Activated CD8-positive, alpha-beta memory T cell treated with anti-CD3 and anti-CD28 coated beads for 36 hours (primary cell): ENCODE measurements around the gene RICTOR. TPM values are rescaled to one million over a fixed set of nuclear protein-coding genes. Genes with fewer than 3 reads are reported as not detected.

ENCODE experiments used
- CTCF ChIA-PET: fragments of 350-600 bp; sonication (Branson Sonifier 250); formaldehyde crosslinking; loops from one replicate; lab custom pipeline; 2021; ENCODE audit warnings: antibody characterized with exemption; lab: Charles Lee
- POLR2A ChIA-PET: fragments of 350-600 bp; sonication (Branson Sonifier 250); formaldehyde crosslinking; loops from one replicate; lab custom pipeline; 2021; ENCODE audit warnings: antibody characterized with exemption; lab: Charles Lee
- total RNA-seq, 2 experiments: library from RNA; stranded (reverse); gene quantifications; one replicate each; pipeline ENCODE4 v1.2.3, GENCODE V29; 2021

Gene RICTOR, protein sequence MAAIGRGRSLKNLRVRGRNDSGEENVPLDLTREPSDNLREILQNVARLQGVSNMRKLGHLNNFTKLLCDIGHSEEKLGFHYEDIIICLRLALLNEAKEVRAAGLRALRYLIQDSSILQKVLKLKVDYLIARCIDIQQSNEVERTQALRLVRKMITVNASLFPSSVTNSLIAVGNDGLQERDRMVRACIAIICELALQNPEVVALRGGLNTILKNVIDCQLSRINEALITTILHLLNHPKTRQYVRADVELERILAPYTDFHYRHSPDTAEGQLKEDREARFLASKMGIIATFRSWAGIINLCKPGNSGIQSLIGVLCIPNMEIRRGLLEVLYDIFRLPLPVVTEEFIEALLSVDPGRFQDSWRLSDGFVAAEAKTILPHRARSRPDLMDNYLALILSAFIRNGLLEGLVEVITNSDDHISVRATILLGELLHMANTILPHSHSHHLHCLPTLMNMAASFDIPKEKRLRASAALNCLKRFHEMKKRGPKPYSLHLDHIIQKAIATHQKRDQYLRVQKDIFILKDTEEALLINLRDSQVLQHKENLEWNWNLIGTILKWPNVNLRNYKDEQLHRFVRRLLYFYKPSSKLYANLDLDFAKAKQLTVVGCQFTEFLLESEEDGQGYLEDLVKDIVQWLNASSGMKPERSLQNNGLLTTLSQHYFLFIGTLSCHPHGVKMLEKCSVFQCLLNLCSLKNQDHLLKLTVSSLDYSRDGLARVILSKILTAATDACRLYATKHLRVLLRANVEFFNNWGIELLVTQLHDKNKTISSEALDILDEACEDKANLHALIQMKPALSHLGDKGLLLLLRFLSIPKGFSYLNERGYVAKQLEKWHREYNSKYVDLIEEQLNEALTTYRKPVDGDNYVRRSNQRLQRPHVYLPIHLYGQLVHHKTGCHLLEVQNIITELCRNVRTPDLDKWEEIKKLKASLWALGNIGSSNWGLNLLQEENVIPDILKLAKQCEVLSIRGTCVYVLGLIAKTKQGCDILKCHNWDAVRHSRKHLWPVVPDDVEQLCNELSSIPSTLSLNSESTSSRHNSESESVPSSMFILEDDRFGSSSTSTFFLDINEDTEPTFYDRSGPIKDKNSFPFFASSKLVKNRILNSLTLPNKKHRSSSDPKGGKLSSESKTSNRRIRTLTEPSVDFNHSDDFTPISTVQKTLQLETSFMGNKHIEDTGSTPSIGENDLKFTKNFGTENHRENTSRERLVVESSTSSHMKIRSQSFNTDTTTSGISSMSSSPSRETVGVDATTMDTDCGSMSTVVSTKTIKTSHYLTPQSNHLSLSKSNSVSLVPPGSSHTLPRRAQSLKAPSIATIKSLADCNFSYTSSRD (N-terminal part only)
- total RNA-seq: 10 to 100 TPM; 22.1 to 24.0 TPM

GRCh38 chr5:39074017-39074814 is at the start of gene RICTOR:
Gene RICTOR, minus strand, starts transcription at chr5:39074399. Its CDS starts 22 bp downstream, at chr5:39074377.
- POLR2A ChIA-PET: no interaction called here

DNA sequence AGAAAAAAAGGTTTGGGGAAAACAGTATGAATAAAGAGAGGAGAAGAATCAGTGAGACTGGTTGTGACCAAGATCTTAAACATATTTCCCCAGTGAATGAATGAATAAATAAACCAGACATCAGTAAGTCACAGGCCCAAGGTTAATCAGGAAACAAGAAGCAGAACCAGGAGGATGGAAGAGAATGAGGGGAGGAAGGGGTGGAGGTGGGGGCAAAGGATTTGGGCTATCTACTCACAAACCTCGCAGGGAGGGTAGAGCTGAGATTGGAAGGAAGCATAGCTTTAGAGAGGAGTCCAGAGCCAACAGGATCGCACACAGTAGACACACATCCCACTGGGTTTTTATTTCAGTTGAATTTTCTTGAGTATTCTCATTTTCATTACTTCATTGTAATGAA is 47.7 kb upstream of the RICTOR start:
- ChIA-PET POLR2A (no interaction called here), CTCF (no interaction called here)

More at GRCh38 chr5:39074017-39074814, at the start of gene RICTOR:
- CTCF ChIA-PET: interaction anchor here (0.7 kb wide), 1 partner anchor 139 kb away, joined by 3 read pairs; no protein-coding TSS in a partner anchor

- CTCF ChIA-PET: no interaction called here
- POLR2A ChIA-PET: no interaction called here
Measured at GRCh38 chr5:39121315-39121714, 47.1 kb upstream of the RICTOR start.

GRCh38 chr5:39120052-39120420 is 45.8 kb upstream of the RICTOR start:
- ChIA-PET POLR2A (no interaction called here), CTCF (interaction anchor here (0.9 to 1.6 kb wide), 2 partner anchors 98 to 163 kb away, joined by 3 read pairs; no protein-coding TSS in a partner anchor)

DNA sequence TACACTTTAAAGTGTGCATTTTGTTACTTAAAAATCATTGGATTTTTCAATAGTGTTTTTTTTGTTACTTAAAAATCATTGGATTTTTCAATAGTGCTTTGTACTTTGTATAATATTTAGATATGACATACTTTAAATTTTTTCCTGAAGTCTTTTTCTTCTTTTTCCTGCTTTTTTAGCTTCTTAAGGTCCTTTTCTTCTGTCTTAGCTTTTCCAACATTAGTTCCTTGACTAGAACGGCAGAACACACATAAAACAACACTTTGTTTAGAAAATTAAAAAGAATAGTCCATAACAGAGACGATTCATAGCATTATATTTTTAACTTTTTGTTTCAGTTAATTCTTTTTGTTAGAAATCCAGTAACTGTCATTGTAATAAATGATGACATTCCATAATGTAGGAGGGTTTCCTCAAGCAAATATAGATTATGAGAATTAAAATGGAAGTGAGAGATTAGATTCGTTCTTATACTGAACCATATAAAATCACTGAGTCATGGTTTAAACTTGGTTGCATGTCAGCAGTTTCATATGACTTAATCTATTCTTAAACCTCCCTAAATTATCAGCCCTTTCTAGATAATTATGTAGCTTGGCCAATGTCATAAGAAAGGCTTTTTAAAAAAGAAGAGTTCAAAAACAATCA is 45.3 kb upstream of the RICTOR start:
- POLR2A ChIA-PET: no interaction called here
- CTCF ChIA-PET: interaction anchor here (0.9 to 1.6 kb wide), 2 partner anchors 98 to 163 kb away, joined by 3 read pairs; no protein-coding TSS in a partner anchor

DNA sequence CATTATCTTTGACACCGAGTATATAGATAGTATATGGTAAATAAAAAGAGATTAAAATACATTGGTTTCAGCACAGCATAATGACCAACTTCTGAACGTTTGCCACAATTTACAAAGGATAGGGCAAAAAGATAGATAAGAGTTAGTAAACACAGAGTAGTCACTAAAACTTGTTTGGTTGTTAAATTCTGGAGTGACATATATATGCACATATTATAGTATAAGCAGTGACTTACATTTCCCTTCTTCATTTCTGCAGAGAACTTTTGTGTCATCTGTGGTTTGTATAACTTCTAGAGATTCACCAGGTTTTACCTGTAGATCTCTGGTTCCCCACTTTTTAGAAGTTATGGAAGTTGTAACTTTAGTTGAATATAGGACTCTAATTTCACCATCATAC is 44.4 kb upstream of the RICTOR start:
- CTCF ChIA-PET: no interaction called here
- POLR2A ChIA-PET: no interaction called here

DNA sequence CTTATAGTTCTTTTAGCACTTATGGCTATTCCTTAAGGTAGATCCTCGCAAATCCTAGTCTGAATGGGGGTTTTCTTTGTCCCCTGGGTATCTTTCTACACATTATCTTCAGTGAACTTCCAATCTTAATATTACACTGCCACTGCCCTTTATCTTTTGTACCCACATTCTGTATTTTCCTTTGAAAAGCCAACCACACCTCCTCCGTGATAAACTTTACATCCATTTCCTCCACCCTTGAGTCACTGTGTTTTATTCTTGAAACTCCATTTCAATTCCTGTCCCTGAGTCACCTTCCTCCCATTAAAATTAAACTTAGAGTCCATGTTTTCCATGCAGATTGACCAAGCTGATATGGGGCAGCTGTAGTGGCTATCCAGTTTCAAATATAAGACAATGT is 43.2 kb upstream of the RICTOR start:
- ChIA-PET CTCF (no interaction called here), POLR2A (no interaction called here)

GRCh38 chr5:39116344-39117170 is 42.4 kb upstream of the RICTOR start:
- ChIA-PET POLR2A (no interaction called here), CTCF (no interaction called here)

GRCh38 chr5:39115644-39116343 is 41.6 kb upstream of the RICTOR start:
- ChIA-PET CTCF (no interaction called here), POLR2A (no interaction called here)

GRCh38 chr5:39114155-39114554 is 40.0 kb upstream of the RICTOR start:
- ChIA-PET POLR2A (no interaction called here), CTCF (no interaction called here)

- CTCF ChIA-PET: no interaction called here
- POLR2A ChIA-PET: no interaction called here
Measured at GRCh38 chr5:39113354-39113953, 39.3 kb upstream of the RICTOR start.

- POLR2A ChIA-PET: no interaction called here
- CTCF ChIA-PET: no interaction called here
Measured at GRCh38 chr5:39109606-39110005, 35.4 kb upstream of the RICTOR start.

GRCh38 chr5:39108987-39109386 is 34.8 kb upstream of the RICTOR start:
- POLR2A ChIA-PET: no interaction called here
- CTCF ChIA-PET: no interaction called here

GRCh38 chr5:39107350-39107749 is 33.2 kb upstream of the RICTOR start:
- ChIA-PET CTCF (no interaction called here), POLR2A (no interaction called here)

DNA sequence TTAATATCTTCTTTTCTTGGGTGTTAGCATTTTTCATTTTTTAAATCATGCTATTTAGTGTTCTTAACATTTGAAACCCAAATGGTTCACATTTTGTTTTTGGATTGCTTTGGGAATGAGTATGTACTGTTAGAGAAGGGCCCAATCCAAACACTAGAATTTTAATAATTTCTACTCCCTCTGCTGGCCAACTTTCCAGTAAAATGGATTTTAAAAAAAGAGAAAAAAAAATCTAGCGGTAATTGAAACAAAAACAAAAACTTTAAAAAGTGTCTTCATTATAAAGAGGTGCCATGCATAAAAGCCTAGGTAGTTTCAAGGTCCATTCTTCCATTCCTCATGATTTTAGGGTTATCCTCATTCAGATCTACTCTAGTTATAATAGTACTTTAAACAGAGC is 32.1 kb upstream of the RICTOR start:
- ChIA-PET POLR2A (no interaction called here), CTCF (no interaction called here)

DNA sequence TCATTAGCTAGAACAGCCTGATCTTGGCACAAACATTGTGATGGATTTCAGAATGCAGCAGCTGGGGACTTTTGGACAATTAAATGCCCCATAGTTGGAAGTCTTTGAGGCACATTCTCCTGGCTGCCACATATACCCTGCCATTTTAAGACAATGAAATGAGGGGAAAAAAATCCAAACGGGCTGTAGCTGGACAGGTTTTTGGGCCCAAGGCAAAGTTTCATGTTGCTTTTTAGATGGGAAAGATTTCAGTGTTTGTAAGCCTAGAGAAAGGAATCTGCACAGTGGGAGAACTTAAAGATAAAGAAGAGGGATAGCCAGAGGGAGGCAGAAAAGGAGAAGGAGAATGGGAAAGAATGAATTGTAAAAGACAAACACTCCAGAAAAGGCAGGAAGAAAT is 30.0 kb upstream of the RICTOR start:
- CTCF ChIA-PET: no interaction called here
- POLR2A ChIA-PET: no interaction called here
